Nucleus accumbens (tissue), 56 donors: ENCODE results near the gene RPS6KA5.
"Not testable (repeated sequence)": the region's sequence is repeated elsewhere in the genome, so short reads cannot be mapped to it uniquely, and the experiment has no call there.

Source experiments
- DNase-seq, 56 donors: peaks; one replicate each; lab custom pipeline; 2025; lab: John Stamatoyannopoulos, UW

The RPS6KA5 gene

GRCh38 chr14:90890322-90891020, 170.0 kb downstream of the RPS6KA5 start:
- DNase-seq: no peak

GRCh38 chr14:90886297-90886815, 174.1 kb downstream of the RPS6KA5 start:
- DNase-seq: no peak

- DNase-seq: no peak
Measured at GRCh38 chr14:90883782-90884181, 176.7 kb downstream of the RPS6KA5 start.

GRCh38 chr14:90883197-90883596, 177.2 kb downstream of the RPS6KA5 start:
- DNase-seq: no peak

GRCh38 chr14:90880282-90880681, 180.2 kb downstream of the RPS6KA5 start:
- DNase-seq: no peak

GRCh38 chr14:90874599-90874998, 185.8 kb downstream of the RPS6KA5 start:
- DNase-seq: no peak

GRCh38 chr14:90871605-90872233, 188.7 kb downstream of the RPS6KA5 start:
- DNase-seq: no peak

GRCh38 chr14:90870950-90871604, 189.4 kb downstream of the RPS6KA5 start:
- DNase-seq: no peak

- no peak for DNase-seq
Measured at GRCh38 chr14:90867501-90867900, 192.9 kb downstream of the RPS6KA5 start.

- DNase-seq: no peak
Measured at GRCh38 chr14:90866833-90867232, 193.6 kb downstream of the RPS6KA5 start.

GRCh38 chr14:90864741-90865140, 195.7 kb downstream of the RPS6KA5 start:
- no peak for DNase-seq

- DNase-seq: no peak
Measured at GRCh38 chr14:90858511-90858910, 201.9 kb downstream of the RPS6KA5 start.

- DNase-seq: no peak
Measured at GRCh38 chr14:90857866-90858265, 202.6 kb downstream of the RPS6KA5 start.

GRCh38 chr14:90856115-90856514, 204.3 kb downstream of the RPS6KA5 start:
- DNase-seq: not testable (repeated sequence)

- no peak for DNase-seq
Measured at GRCh38 chr14:90853116-90853515, 207.3 kb downstream of the RPS6KA5 start.

- DNase-seq: peak in 2 of 56 donors; percentile 13 to 18
Measured at GRCh38 chr14:90851327-90852036, 209.0 kb downstream of the RPS6KA5 start.

GRCh38 chr14:90850487-90850886, 210.0 kb downstream of the RPS6KA5 start:
- no peak for DNase-seq

GRCh38 chr14:90849787-90850444, 210.5 kb downstream of the RPS6KA5 start:
- no peak for DNase-seq

- DNase-seq: no peak
Measured at GRCh38 chr14:90848944-90849731, 211.3 kb downstream of the RPS6KA5 start.

- no peak for DNase-seq
Measured at GRCh38 chr14:90846511-90846910, 213.9 kb downstream of the RPS6KA5 start.
